DMS153 (cell line): ENCODE results near the gene FAM168A.
A peak's percentile ranks its signal among the peaks of the same experiment; 100 is the strongest.

Experiments used
- DNase-seq: peaks from one replicate; lab custom pipeline; 2025; lab: John Stamatoyannopoulos, UW

The FAM168A gene

DNA sequence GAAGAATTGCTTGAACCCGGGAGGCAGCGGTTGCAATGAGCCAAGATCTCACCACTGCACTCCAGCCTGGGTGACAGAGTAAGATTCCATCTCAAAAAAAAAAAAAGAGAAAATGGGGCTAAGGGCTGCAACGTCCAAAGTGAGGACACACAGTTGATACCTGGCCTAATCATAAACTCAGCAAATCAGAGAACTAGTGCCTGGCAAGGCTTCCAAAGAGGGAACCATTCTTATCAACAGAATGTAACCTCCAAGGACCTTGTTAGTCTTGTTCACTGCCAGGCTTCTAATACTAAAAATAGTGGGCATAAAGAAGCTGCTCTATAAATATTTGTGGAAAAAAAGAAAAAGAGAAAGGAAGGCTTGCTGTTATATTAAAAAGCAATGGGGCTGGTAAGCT, 42.3 kb downstream of the FAM168A start:
- DNase-seq, result no peak

DNA sequence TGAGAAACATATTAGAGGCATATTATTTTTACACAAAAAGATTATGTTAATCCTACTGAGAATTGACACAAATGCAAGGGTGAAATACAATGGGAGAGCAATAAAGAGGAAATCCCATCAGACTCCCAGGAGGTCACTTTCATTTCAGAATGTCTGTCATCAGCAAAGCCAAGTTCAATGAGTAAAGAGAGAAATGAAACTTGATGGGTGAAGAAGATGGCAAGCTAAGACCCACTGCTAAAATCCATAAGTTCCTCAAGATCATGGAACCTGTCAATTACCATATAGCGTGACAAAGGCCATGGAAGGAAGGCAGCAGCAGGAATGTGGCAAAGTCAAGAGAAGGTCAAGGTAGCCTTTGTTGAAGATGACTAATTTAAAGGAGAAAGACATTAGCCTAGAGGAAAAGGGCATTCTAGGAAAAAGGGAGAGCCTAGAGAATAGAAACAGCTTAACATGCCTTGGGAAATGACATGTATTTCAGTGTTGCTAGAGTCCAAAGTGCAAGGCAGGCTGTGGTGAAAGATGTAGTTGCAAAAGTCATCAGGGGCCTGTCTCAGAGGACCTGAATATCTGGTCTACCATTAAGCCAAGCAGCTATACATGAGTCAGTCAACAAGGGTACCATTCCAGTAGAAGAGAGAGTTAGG, 43.1 kb downstream of the FAM168A start:
- no peak for DNase-seq

- DNase-seq, result no peak
These were observed 44.6 kb downstream of the FAM168A start for GRCh38 chr11:73553266-73553665.

DNA sequence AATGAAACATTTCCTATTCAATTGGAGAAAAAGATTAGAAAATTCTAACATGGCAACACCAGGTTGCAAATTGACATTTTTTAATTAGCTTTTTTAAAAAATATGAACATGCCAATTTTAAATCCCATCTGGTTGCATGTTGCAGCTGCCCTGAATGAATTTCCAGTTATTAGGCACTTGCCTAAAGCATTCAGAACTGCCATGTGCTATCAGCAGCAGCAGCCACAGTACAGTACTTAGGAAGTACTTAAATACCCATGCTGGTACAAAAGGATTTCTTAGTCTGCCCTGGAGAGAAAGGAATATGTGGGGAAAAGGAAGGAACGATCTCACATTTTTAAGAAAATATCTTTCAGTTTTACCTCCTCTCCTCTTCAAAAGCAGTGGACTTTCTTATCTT, 46.2 kb downstream of the FAM168A start:
- DNase-seq, result no peak

DNA sequence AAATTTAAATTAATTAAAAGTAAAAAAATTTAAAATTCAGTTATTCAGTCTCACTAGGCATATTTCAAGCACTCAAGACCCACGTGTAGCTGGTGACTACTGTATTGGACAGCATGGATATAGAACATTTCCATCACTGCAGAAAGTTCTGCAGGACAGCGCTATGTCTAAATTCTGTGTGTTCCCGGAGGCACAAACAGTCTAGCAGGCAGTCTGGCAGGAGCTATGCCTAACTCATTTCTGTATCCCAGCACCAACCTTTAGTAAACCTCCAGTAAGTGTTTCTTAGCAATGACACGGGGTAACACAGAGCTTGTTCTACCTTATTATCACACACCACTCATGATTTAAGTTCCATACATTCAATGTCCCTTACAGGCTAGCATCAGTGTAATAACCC, 48.5 kb downstream of the FAM168A start:
- DNase-seq, result no peak

- DNase-seq, result no peak
These were observed 50.0 kb downstream of the FAM168A start for GRCh38 chr11:73547706-73548595.

DNA sequence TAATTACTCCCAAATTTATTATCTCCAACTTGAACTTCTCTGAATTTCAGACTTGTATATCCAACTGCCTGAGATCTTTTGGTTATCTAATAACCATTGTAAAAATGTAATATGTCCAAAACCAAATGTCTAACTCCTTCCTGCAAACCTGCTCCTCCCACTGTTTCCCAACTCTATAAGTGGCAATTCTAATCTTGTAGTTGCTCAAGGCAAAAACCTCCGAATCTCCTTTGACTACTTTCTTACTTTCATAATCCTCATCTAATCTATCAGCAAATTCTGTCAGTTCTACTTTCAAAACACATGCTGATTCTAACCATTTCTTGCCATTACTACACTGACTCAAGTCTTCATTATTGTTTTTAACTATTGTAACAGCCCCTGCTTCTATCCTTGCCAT, 55.7 kb downstream of the FAM168A start:
- DNase-seq, result no peak

- DNase-seq, result no peak
These were observed 58.3 kb downstream of the FAM168A start for GRCh38 chr11:73539506-73540084.

- peak; percentile 3 for DNase-seq
These were observed 59.5 kb downstream of the FAM168A start for GRCh38 chr11:73538381-73538872.

GRCh38 chr11:73537969-73538368, 59.9 kb downstream of the FAM168A start:
- DNase-seq, result no peak

DNA sequence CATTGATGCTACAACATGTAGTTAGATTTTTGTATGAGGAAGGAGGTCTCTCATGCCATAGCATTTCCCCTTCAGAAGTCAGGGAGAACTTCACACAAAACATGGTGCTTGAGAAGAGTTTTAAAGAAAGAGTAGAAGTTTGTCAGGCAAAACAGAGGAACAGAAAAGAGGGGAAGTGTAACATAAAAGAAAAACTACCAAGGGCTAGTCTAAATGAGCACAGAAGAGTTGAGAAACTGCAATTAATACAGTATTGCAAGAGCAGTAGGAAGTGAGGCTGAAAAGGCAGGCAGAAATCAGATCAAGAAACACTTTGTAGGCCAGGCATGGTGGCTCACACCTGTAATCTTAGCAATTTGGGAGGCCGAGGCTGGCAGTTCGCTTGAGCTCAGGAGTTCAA, 61.0 kb downstream of the FAM168A start:
- no peak for DNase-seq

- no peak for DNase-seq
These were observed 65.6 kb downstream of the FAM168A start for GRCh38 chr11:73532310-73532709.

DNA sequence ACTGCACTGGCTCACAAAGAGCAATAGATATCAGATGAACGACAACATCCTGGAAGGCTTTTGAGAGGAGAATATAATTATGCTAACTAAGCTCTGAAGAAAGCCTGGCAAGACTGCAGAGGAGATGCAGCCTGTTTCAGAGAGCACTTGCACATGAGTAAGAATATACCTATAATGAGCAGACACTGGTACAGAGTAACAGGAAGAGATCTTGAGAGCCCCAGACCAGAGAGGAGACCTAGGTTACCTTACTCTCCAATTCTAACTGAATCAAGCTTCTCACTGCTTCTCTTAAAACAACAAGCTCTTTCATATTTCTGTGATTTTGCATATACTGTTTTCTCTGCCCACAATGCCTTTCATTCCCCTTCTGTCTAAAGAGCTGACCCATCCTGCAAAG, 66.5 kb downstream of the FAM168A start:
- no peak for DNase-seq

DNA sequence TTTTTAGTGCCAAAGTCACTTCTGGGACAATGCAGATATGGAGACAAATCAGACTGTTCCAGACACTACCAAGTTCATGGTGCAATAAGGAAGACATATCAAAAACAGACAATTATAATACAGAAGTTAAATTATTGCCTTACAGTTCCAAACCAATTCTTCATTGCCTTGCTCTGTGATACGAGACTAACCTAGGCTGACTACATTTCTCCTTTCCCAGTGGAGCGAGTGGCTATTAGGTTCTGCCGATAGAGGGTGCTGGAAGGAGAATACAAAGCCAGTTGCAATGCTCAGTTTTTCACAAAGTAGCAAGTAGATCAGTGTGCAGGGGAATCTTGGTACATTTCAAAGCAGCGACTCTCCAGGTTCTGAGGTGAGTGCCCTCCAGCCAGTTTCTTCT, 67.8 kb downstream of the FAM168A start:
- no peak for DNase-seq

- DNase-seq, result no peak
These were observed 68.7 kb downstream of the FAM168A start for GRCh38 chr11:73529204-73529530.

DNA sequence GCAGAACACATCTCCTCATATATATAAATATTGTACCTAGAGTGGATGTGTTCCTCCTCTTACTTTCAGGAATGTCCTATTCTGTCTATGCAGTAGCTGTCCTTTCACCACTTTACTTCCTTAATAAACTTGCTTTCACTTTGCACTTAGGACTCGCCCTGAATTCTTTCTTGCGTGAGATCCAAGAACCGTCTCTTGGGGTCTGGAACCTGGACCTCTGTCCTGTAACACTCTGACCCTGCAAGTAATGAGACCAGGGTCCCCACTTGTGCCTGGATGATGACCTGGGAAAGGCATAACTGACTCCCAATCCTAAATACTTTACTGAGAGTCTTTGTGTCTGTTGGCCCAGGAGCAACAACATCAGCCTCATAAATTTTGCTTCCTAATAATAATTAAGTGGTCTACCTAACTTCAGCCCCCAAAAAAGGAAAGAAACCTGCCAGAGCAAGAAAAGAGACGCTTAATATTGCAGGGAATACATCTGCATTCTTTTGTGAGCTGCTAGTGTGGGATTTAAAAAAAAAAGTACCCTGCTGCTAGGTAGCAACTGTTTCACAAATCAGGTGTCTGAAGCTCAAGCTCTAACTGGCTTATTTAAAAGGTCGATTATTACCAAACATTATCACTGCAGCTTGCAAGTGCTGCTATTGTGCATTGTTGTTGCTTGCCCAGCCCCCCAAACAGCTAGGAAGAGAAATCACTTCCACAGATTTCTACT, 69.3 kb downstream of the FAM168A start:
- DNase-seq, result no peak

- no peak for DNase-seq
These were observed 69.9 kb downstream of the FAM168A start for GRCh38 chr11:73528013-73528412.

DNA sequence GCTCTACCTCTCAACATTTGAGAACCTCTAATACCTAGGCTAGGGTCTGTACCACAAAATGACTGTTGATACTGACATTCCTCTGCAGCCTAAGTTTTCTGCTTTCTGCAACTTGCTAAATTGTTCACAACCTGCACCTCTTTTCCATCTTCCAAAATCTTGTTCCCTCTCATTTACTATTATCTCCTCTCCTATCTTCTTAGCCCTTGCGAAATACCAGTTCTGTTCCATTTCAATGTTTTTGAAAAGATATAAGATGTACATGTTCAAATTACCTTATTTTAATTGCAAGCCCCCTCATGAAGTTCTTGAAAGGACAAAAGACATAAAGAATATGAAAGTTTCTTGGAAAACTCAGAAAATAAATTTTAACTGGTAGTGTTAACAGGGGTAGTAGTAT, 72.3 kb downstream of the FAM168A start:
- no peak for DNase-seq

DNA sequence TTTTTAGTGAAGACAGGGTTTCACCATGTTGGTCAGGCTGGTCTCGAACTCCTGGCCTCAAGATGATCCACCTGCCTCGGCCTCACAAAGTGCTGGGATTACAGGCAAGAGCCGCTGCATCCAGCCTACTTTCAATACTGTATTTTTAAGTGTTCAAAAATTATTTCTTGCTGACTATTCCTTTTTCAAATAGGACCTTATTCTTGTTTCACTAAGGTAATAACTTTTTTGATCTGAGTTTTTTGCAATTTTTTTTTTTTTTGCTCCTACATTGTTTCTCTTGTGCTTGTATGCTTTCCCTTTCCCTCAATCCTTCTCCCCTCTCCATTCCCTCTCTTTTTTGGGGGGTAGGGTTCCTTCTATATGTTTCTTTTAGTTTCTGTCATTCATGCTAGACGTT, 73.1 kb downstream of the FAM168A start:
- DNase-seq, result no peak

DNA sequence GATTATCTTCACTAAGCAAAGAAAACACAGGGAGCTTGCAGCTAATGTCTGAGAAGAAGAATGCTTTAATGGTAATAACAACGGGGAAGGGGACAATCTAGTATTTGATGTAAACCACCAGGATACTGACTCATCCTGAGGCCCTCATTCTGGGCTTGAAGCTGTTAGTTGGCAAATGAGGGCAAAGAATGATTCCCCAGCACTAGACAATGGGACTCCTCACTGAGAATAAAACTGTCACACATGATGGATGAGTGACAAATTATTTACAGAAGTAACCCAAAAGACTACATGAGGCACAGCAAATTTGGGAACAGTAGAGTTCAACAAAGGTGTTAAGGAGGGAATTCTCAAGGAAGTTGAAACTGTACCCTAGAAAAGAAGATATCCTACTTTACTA, 76.3 kb downstream of the FAM168A start:
- peak; percentile 5 for DNase-seq

DNA sequence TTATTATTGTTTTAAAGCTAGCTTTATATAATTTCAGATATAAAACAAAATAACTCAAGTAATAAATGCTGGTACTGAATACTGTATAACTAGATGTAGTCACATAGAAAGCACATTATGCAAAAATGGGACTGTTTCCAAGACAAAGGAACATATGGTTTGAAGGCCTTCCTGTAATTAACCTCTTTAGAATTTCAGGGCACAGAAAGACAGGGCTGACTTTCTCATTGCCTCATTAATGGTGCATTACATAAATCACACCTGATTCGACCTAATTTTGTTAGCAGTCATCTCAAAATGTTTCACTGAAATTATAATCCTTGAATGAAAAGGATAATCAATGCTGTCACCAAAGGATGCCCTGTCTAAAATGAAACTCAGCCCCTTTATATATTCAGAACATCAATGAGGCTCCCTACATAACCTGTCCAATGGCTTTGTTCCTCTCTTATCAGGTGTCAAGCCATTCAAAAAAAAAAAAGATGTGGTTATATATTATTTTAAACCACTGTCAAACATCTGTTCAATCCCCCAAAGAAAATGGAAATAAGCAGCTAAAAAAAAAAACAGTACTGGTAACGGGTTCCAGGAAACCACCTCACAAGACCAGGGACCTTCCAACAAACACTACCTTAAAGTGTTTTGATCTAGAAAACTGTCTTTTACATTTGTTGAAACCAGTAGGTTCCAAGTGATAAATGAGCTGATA, 77.4 kb downstream of the FAM168A start:
- DNase-seq, result no peak

DNA sequence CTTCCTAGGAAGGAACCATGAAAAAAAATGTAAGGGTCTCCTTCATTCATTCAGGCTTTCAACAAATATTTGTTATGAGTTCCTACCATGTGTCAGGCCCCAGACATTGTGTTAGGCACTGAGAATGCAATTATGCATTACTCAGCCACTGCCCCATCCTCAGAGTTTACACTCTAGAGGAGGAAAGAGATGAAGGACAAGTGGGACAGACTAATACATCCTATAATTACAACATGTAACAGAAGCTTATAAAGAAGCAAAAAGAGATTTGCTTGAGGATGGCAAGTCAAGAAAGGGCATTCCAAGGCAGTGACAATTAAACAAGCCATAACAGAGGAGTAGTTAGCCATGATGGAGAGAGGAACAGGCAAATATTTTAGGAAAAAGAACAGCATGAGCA, 78.6 kb downstream of the FAM168A start:
- no peak for DNase-seq
